Psoas muscle (tissue), 8 donors: ENCODE results near the gene OR51A4. TPM values are rescaled to one million over a fixed set of nuclear protein-coding genes. Genes with fewer than 3 reads are reported as not detected.

ENCODE experiments used
- ATAC-seq, 4 donors: fragments of 200-7000 bp; cut with Tn5 transposase; one replicate each; pipeline ENCODE4 v1.9.1; 2020; ENCODE audit warnings: moderate library complexity in 3 of 4, mild to moderate bottlenecking in 2 of 4
- DNase-seq, 2 donors: peaks; one replicate each; pipeline ENCODE4 v3.0.0-alpha.2; 2020
- H3K27ac ChIP-seq: fragments of 200-600 bp; one replicate; pipeline ENCODE4 v1.8.0; 2022
- H3K27me3 ChIP-seq, 3 donors: fragments of 200-600 bp in 1 of 3; one replicate each; pipeline versions ENCODE4 v1.6.1 to v1.8.0; 2013 to 2022; ENCODE audit warnings: low read length in 2 of 3, mild to moderate bottlenecking in 2 of 3, moderate library complexity in 1 of 3; ENCODE audit not compliant: insufficient read depth in 3 of 3
- H3K36me3 ChIP-seq, 2 donors: fragments of 200-600 bp in 1 of 2; one replicate each; pipeline versions ENCODE4 v1.6.1 to v1.8.0; 2013 to 2022; ENCODE audit warnings: low read depth in 1 of 2, mild to moderate bottlenecking in 1 of 2, moderate library complexity in 1 of 2; ENCODE audit not compliant: insufficient read depth in 1 of 2
- H3K4me1 ChIP-seq: fragments of 200-600 bp; one replicate; pipeline ENCODE4 v1.8.0; 2022
- H3K4me3 ChIP-seq: fragments of 200-600 bp; one replicate; pipeline ENCODE4 v1.8.0; 2022; ENCODE audit warnings: mild to moderate bottlenecking
- H3K9me3 ChIP-seq: fragments of 200-600 bp; one replicate; pipeline ENCODE4 v1.8.0; 2022
- WGBS, 3 donors: extraction: QIAGEN DNeasy Blood & Tissue Kit; methylation state at CpG; one replicate each; pipeline versions ENCODE4 v1.1.6 to v1.1.7; 2013; 5-methylcytosine and 5-hydroxymethylcytosine counted together
- intact Hi-C, 2 donors: fragments of 100-400 bp; cut with DNase I; formaldehyde crosslinking; loops; one replicate each; pipeline versions ENCODE4 v1.11.0 to v1.14.2; 2022
- polyA plus RNA-seq, 3 donors: library from polyadenylated mRNA; stranded (reverse); fragments of 200-250 nt; gene quantifications; one replicate each; pipeline ENCODE4 v1.2.3, GENCODE V29; 2013
- total RNA-seq, 4 donors: library from RNA; stranded (reverse); fragmentation: NEBNext Ultra II Directional in 2 of 4; extraction: Animal tissue kit (Norgen Biotek cat#: 25700) in 2 of 4; gene quantifications; one replicate each; pipeline versions ENCODE4 v1.2.1 to v1.2.4, GENCODE V29; 2021 to 2023
- TF ChIP-seq, protein P1 (sequence below): fragments of 200-600 bp; IDR thresholded peaks from one replicate; pipeline ENCODE4 v1.8.0; 2022; ENCODE audit warnings: antibody characterized with exemption
- donor health status: healthy with polysubstance abuse.
- donor health status: DM: no; HTN: no; CAD: no; lungs with moderate emphysema.
- donor health status: Bipolar disorder and iron deficiency.
- donor health status: healthy.
- donor health status: DM: yes; HTN: yes; CAD: no.
- donor health status: DM: no; HTN: no; CAD: no.
- donor health status: DM: no; HTN: no; CAD: no.
- donor health status: DM: yes; HTN: yes; CAD: no.

OR51A4 gene
- total and polyA plus RNA-seq, 7 donors, result not detected

GRCh38 chr11:4936745-4937144 lies 10.7 kb downstream of the OR51A4 start:
- H3K27ac ChIP-seq, result no peak overlapping the region
- DNase-seq (no peak), ATAC-seq (no peak)
- WGBS, 3 donors, result 78 to 83% (median 82%) methylated on average over 3 of the region's 3 CpGs
- intact Hi-C loops, result no loop called here
- TF ChIP-seq, protein P1, sequence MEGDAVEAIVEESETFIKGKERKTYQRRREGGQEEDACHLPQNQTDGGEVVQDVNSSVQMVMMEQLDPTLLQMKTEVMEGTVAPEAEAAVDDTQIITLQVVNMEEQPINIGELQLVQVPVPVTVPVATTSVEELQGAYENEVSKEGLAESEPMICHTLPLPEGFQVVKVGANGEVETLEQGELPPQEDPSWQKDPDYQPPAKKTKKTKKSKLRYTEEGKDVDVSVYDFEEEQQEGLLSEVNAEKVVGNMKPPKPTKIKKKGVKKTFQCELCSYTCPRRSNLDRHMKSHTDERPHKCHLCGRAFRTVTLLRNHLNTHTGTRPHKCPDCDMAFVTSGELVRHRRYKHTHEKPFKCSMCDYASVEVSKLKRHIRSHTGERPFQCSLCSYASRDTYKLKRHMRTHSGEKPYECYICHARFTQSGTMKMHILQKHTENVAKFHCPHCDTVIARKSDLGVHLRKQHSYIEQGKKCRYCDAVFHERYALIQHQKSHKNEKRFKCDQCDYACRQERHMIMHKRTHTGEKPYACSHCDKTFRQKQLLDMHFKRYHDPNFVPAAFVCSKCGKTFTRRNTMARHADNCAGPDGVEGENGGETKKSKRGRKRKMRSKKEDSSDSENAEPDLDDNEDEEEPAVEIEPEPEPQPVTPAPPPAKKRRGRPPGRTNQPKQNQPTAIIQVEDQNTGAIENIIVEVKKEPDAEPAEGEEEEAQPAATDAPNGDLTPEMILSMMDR, result no peak
- no peaks in the 10 kb centered on the region for H3K36me3 ChIP-seq
- H3K27me3 ChIP-seq, result no peaks in the 10 kb centered on the region
- no peaks in the 10 kb centered on the region for H3K9me3 ChIP-seq
- H3K4me1 ChIP-seq, result no peaks in the 10 kb centered on the region
- H3K4me3 ChIP-seq, result no peak overlapping the region

- Histone ChIP-seq H3K4me3 (no peak overlapping the region), H3K27ac (no peak overlapping the region), H3K27me3 (no peaks in the 10 kb centered on the region), H3K4me1 (no peaks in the 10 kb centered on the region), H3K36me3 (no peaks in the 10 kb centered on the region), H3K9me3 (no peaks in the 10 kb centered on the region)
- TF ChIP-seq, protein P1, result no peak
- intact Hi-C loops, result no loop called here
- 84 to 87% (median 86%) methylated on average over 4 of the region's 4 CpGs for WGBS, 3 donors
- DNase-seq, result no peak
- ATAC-seq, result no peak
Observed at GRCh38 chr11:4932751-4933150, 14.7 kb downstream of the OR51A4 start.

DNA sequence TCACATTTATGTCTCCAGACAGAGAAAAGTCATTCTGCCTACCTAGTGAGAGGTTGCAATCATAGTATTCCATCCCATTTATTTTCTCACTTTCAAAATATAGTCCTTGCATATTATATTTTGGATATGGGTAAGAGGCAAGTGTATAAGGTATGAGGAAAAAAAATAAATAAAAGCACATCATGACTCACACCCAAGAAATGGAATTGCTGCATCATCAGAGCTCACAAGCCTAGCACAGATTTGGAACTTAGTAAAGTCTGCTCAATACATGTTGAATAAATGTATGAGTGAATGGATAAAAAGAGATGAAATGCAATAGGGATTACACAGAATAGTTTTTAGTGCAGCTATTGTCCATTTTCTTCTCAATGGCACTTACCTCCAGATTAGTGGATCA lies 20.8 kb downstream of the OR51A4 start:
- TF ChIP-seq, protein P1, result no peak
- Histone ChIP-seq H3K4me1 (no peaks in the 10 kb centered on the region), H3K9me3 (no peaks in the 10 kb centered on the region), H3K36me3 (no peaks in the 10 kb centered on the region), H3K4me3 (no peak overlapping the region), H3K27me3 (no peaks in the 10 kb centered on the region), H3K27ac (no peak overlapping the region)
- intact Hi-C loops, result no loop called here
- DNase-seq, result no peak
- ATAC-seq, result no peak

GRCh38 chr11:4924239-4924638 lies 23.2 kb downstream of the OR51A4 start, which contains the start of gene OR51G1:
Gene OR51G1, minus strand, starts transcription at chr11:4924339. Its CDS starts 0 bp downstream, at chr11:4924339.
- TF ChIP-seq, protein P1, result no peak
- H3K4me3 ChIP-seq, result no peak within 1 kb of the TSS
- H3K9me3 ChIP-seq, result no peaks in the 10 kb centered on the region
- H3K27me3 ChIP-seq, result no peaks in the 10 kb centered on the region
- H3K27ac ChIP-seq, result no peak within 1 kb of the TSS
- intact Hi-C loops, result no loop called here
- ATAC-seq (no peak), DNase-seq (no peak)
- no peaks in the 10 kb centered on the region for H3K4me1 ChIP-seq
- H3K36me3 ChIP-seq, result no peaks in the 10 kb centered on the region
- WGBS, 3 donors, result 84 to 91% (median 88%) methylated on average over 1 of the region's 1 CpG

- ATAC-seq (no peak), DNase-seq (no peak)
- Histone ChIP-seq H3K9me3 (no peaks in the 10 kb centered on the region), H3K4me1 (no peaks in the 10 kb centered on the region), H3K36me3 (no peaks in the 10 kb centered on the region), H3K4me3 (no peak overlapping the region), H3K27me3 (no peaks in the 10 kb centered on the region), H3K27ac (no peak overlapping the region)
- intact Hi-C loops, result no loop called here
- WGBS, 3 donors, result 49 to 56% (median 51%) methylated on average over 1 of the region's 1 CpG
- TF ChIP-seq, protein P1, result no peak
Observed at GRCh38 chr11:4922304-4922703, 25.1 kb downstream of the OR51A4 start.
